Smooth muscle cell (in vitro differentiated cells): ENCODE measurements around the gene SMARCAL1. TPM values are rescaled to one million over a fixed set of nuclear protein-coding genes. Genes with fewer than 3 reads are reported as not detected.

Experiments
- DNase-seq: peaks from one replicate; lab custom pipeline; 2025; ENCODE audit not compliant: unreplicated experiment; lab: John Stamatoyannopoulos, UW
- H2AFZ ChIP-seq: fragments of 200-600 bp; sonication (generic); 2 replicates; pipeline ENCODE4 v1.6.0; 2016; ENCODE audit warnings: antibody characterized with exemption, low read depth, mild to moderate bottlenecking
- H3F3A ChIP-seq: fragments of 200-600 bp; sonication (generic); 2 replicates; pipeline ENCODE4 v1.6.0; 2017; ENCODE audit warnings: antibody characterized with exemption, low read depth
- H3K27ac ChIP-seq: fragments of 200-600 bp; sonication (generic); 2 replicates; pipeline ENCODE4 v1.5.1; 2016; ENCODE audit warnings: low read depth, mild to moderate bottlenecking
- H3K27me3 ChIP-seq: fragments of 200-600 bp; sonication (generic); 2 replicates; pipeline ENCODE4 v1.6.1; 2016; ENCODE audit warnings: low read depth, mild to moderate bottlenecking
- H3K36me3 ChIP-seq: fragments of 200-600 bp; sonication (generic); 2 replicates; pipeline ENCODE4 v1.5.1; 2016; ENCODE audit warnings: low read depth
- H3K4me1 ChIP-seq: fragments of 200-600 bp; sonication (generic); 2 replicates; pipeline ENCODE4 v1.5.1; 2016; ENCODE audit warnings: low read depth
- H3K4me2 ChIP-seq: fragments of 200-600 bp; sonication (generic); 2 replicates; pipeline ENCODE4 v1.6.0; 2016; ENCODE audit warnings: mild to moderate bottlenecking
- H3K4me3 ChIP-seq: fragments of 200-600 bp; sonication (generic); 2 replicates; pipeline ENCODE4 v1.5.1; 2016; ENCODE audit warnings: mild to moderate bottlenecking
- H3K79me2 ChIP-seq: fragments of 200-600 bp; sonication (generic); 2 replicates; pipeline ENCODE4 v1.6.0; 2016; ENCODE audit warnings: low read depth, mild to moderate bottlenecking
- H3K9ac ChIP-seq: fragments of 200-600 bp; sonication (generic); 2 replicates; pipeline ENCODE4 v1.6.0; 2016; ENCODE audit warnings: low read depth
- H3K9me3 ChIP-seq: fragments of 200-600 bp; sonication (generic); replicated peaks from 2 replicates; pipeline ENCODE4 v1.5.1; 2016; ENCODE audit warnings: low read depth
- H4K20me1 ChIP-seq: fragments of 200-600 bp; sonication (generic); 2 replicates; pipeline ENCODE4 v1.6.0; 2016; ENCODE audit warnings: low read depth
- CTCF ChIP-seq: fragments of 200-600 bp; sonication (generic); IDR thresholded peaks from 2 replicates; pipeline ENCODE4 v1.5.1; 2017; ENCODE audit warnings: borderline replicate concordance, mild to moderate bottlenecking, antibody characterized with exemption; ENCODE audit not compliant: insufficient read depth, poor library complexity, severe bottlenecking
- WGBS: methylation state at CpG from one replicate; pipeline ENCODE4 v1.1.7; 2016; ENCODE audit warnings: low lambda C conversion rate; 5-methylcytosine and 5-hydroxymethylcytosine counted together
- polyA plus RNA-seq: library from polyadenylated mRNA; unstranded; fragments of >200 nt; fragmentation: Nextera tagmentation; extraction: Ambion mirVana; gene quantifications from 2 replicates; pipeline ENCODE4 v1.2.1, GENCODE V29; 2016
- total RNA-seq: library from RNA; depleted of rRNA; stranded (reverse); fragments of >200 nt; gene quantifications from 2 replicates; pipeline ENCODE4 v1.2.3, GENCODE V29; 2014

Gene SMARCAL1
- total and polyA plus RNA-seq, 2 experiments from 2014 or later, result 23.1 to 33.5 TPM

GRCh38 chr2:216391401-216391800 lies 20.9 kb upstream of the SMARCAL1 start:
- Histone ChIP-seq H3K36me3 (no peaks in the 10 kb centered on the region), H3K4me3 (no peak overlapping the region), H3F3A (no peaks in the 10 kb centered on the region), H3K9ac (no peak overlapping the region), H3K9me3 (no peaks in the 10 kb centered on the region), H3K4me1 (no peaks in the 10 kb centered on the region), H3K79me2 (no peaks in the 10 kb centered on the region), H3K27ac (no peak overlapping the region), H2AFZ (no peak overlapping the region), H4K20me1 (no peaks in the 10 kb centered on the region), H3K4me2 (no peak overlapping the region), H3K27me3 (no peaks in the 10 kb centered on the region)
- no peak for DNase-seq
- WGBS, result 46% methylated on average over 6 of the region's 6 CpGs
- TF ChIP-seq CTCF, result no peak

GRCh38 chr2:216392018-216392562 lies 20.2 kb upstream of the SMARCAL1 start:
- H3K36me3 ChIP-seq, result no peaks in the 10 kb centered on the region
- H4K20me1 ChIP-seq, result no peaks in the 10 kb centered on the region
- H3K9ac ChIP-seq, result no peak overlapping the region
- no peaks in the 10 kb centered on the region for H3K79me2 ChIP-seq
- H3K4me2 ChIP-seq, result no peak overlapping the region
- DNase-seq, result no peak
- 86% methylated on average over 6 of the region's 6 CpGs for WGBS
- H2AFZ ChIP-seq, result no peak overlapping the region
- no peaks in the 10 kb centered on the region for H3F3A ChIP-seq
- no peak for TF ChIP-seq CTCF
- H3K4me3 ChIP-seq, result no peak overlapping the region
- H3K4me1 ChIP-seq, result no peaks in the 10 kb centered on the region
- no peak overlapping the region for H3K27ac ChIP-seq
- no peaks in the 10 kb centered on the region for H3K9me3 ChIP-seq
- no peaks in the 10 kb centered on the region for H3K27me3 ChIP-seq

- Histone ChIP-seq H3K4me3 (no peak overlapping the region), H4K20me1 (no peaks in the 10 kb centered on the region), H3K27me3 (no peaks in the 10 kb centered on the region), H3K9me3 (no peaks in the 10 kb centered on the region), H3F3A (no peaks in the 10 kb centered on the region), H3K36me3 (no peaks in the 10 kb centered on the region), H3K9ac (no peak overlapping the region), H2AFZ (no peak overlapping the region), H3K4me1 (no peaks in the 10 kb centered on the region), H3K27ac (no peak overlapping the region), H3K79me2 (no peaks in the 10 kb centered on the region), H3K4me2 (no peak overlapping the region)
- no peak for TF ChIP-seq CTCF
- no peak for DNase-seq
- WGBS, result 78% methylated on average over 12 of the region's 12 CpGs
These were observed 19.1 kb upstream of the SMARCAL1 start for GRCh38 chr2:216392945-216393840.

- Histone ChIP-seq H3K27me3 (no peaks in the 10 kb centered on the region), H3K36me3 (no peaks in the 10 kb centered on the region), H3F3A (no peaks in the 10 kb centered on the region), H3K4me3 (no peak overlapping the region), H3K27ac (no peak overlapping the region), H3K4me1 (no peaks in the 10 kb centered on the region), H3K9me3 (no peaks in the 10 kb centered on the region), H3K4me2 (no peak overlapping the region), H4K20me1 (no peaks in the 10 kb centered on the region), H3K79me2 (no peaks in the 10 kb centered on the region), H2AFZ (no peak overlapping the region), H3K9ac (no peak overlapping the region)
- 95% methylated on average over 6 of the region's 6 CpGs for WGBS
- no peak for DNase-seq
- TF ChIP-seq CTCF, result no peak
These were observed 17.4 kb upstream of the SMARCAL1 start for GRCh38 chr2:216394881-216395280.
